DND-41 (cell line): ENCODE measurements around the gene LRRC15.

Source experiments
- EZH2 ChIP-seq: IDR thresholded peaks from 3 replicates; pipeline ENCODE4 v1.6.1; 2012; ENCODE audit warnings: borderline replicate concordance, low read depth, mild to moderate bottlenecking, moderate library complexity, low read length, inconsistent platforms; ENCODE audit not compliant: severe bottlenecking
- TF ChIP-seq, protein P1 (sequence below): IDR thresholded peaks from 2 replicates; pipeline ENCODE4 v1.5.1; 2012; ENCODE audit warnings: borderline replicate concordance, low read length, moderate library complexity, mild to moderate bottlenecking; ENCODE audit not compliant: poor library complexity, severe bottlenecking; ENCODE audit errors: extremely low read depth

DNA sequence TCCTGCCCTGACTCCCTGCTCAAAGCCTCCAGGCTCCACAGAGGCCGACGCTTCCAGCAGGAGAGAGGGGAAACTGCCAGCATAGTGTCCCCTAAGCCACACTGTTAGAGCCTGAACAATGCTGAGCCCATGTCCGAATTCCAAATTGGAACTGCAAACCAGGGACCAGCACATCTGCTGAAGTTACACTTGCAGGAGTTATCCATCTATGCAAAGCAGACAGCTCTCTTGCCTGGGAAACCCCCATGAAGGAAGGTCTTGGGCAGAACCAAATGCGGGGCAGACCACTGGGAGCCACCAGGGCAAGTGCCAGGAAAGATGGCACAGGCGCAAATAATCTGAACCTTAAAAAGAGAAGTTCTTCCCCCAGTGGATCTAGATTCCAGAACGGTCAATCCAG, 625 bp downstream of the LRRC15 start:
- TF ChIP-seq, protein P1, sequence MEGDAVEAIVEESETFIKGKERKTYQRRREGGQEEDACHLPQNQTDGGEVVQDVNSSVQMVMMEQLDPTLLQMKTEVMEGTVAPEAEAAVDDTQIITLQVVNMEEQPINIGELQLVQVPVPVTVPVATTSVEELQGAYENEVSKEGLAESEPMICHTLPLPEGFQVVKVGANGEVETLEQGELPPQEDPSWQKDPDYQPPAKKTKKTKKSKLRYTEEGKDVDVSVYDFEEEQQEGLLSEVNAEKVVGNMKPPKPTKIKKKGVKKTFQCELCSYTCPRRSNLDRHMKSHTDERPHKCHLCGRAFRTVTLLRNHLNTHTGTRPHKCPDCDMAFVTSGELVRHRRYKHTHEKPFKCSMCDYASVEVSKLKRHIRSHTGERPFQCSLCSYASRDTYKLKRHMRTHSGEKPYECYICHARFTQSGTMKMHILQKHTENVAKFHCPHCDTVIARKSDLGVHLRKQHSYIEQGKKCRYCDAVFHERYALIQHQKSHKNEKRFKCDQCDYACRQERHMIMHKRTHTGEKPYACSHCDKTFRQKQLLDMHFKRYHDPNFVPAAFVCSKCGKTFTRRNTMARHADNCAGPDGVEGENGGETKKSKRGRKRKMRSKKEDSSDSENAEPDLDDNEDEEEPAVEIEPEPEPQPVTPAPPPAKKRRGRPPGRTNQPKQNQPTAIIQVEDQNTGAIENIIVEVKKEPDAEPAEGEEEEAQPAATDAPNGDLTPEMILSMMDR, result no peak
- no peak for TF ChIP-seq EZH2
